ENCODE results near the gene CHAT.

The CHAT gene

DNA sequence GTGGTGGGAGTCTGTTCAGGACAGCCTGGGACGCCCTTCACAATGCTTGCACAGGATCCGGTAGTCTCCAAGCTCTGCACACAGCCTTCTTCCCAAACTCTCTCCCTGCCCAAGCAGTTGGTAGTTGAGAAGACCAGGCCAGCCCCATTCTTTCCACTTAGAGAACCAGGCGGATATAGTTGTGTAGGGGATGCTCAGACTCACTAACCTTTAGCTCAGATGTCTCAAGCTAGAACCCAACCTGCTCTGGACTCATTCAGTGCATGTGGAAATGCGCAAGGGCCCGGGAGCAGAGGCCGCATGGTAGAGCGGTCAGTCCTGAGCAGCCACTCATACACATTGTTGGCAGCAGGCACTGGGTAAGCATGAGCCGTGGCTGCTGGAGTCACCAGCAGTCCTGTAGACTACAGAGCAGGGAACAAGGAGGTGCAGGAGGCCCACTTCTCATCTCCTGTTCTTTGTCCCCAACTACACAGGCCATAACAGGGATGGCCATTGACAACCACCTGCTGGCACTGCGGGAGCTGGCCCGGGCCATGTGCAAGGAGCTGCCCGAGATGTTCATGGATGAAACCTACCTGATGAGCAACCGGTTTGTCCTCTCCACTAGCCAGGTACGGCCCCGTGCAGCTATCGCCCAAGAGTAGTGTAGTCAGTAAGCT lies 48.5 kb downstream of the CHAT start:
- H3K4me2 ChIP-seq: no peak overlapping the region

DNA sequence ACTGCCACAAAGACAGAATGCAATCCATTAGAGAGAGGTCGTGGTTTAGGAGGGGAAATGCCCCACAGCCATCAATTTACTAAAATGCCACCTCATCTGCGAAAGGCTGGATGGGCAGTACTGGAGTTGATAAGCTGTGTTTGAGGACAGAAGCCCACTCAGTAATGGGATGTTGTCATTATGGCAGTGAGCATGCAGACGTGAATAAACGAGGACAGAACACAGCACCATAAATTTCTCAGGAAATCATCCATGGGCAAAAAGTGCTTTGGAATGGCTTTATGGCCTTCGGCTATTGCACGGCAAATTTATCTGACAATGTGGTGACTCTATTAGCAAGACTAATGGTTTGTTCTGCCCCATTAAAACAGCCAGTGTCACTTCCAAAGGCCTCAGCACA lies 49.8 kb downstream of the CHAT start:
- TF ChIP-seq Cebpa-rat (IDR thresholded peaks at IDR 0.05): no peak
- H3K4me3 ChIP-seq: no peak overlapping the region
- H3K4me2 ChIP-seq: no peak overlapping the region
- H4K20me1 ChIP-seq: no peaks in the 10 kb centered on the region
- no peak overlapping the region for H3K27ac ChIP-seq
- no peaks in the 10 kb centered on the region; a peak in 1 of 20 replicates for H3K4me1 ChIP-seq
- no peaks in the 10 kb centered on the region for H3K36me3 ChIP-seq
- H3K27me3 ChIP-seq: no peaks in the 10 kb centered on the region
- H3K9ac ChIP-seq: no peak overlapping the region
- peaks cover 12 to 22% (median 17%) of the 10 kb centered on the region in 11 experiments for H3K9me3 ChIP-seq (replicated peaks in 1 of 11)

More for the DNA sequence above, 48.5 kb downstream of the CHAT start:
- Histone ChIP-seq H3K27ac (no peak overlapping the region), H4K20me1 (no peaks in the 10 kb centered on the region), H3K9me3 (replicated peaks in 1 of 11) (peaks cover 19 to 35% (median 30%) of the 10 kb centered on the region in 11 experiments), H3K36me3 (no peaks in the 10 kb centered on the region), H3K9ac (no peak overlapping the region), H3K27me3 (no peaks in the 10 kb centered on the region), H3K4me3 (no peak overlapping the region), H3K4me1 (peaks cover 0 to 3% (median 0%) of the 10 kb centered on the region in 10 experiments; a peak in 7 of 20 replicates)
- TF ChIP-seq Cebpa-rat (IDR thresholded peaks at IDR 0.05): no peak

DNA sequence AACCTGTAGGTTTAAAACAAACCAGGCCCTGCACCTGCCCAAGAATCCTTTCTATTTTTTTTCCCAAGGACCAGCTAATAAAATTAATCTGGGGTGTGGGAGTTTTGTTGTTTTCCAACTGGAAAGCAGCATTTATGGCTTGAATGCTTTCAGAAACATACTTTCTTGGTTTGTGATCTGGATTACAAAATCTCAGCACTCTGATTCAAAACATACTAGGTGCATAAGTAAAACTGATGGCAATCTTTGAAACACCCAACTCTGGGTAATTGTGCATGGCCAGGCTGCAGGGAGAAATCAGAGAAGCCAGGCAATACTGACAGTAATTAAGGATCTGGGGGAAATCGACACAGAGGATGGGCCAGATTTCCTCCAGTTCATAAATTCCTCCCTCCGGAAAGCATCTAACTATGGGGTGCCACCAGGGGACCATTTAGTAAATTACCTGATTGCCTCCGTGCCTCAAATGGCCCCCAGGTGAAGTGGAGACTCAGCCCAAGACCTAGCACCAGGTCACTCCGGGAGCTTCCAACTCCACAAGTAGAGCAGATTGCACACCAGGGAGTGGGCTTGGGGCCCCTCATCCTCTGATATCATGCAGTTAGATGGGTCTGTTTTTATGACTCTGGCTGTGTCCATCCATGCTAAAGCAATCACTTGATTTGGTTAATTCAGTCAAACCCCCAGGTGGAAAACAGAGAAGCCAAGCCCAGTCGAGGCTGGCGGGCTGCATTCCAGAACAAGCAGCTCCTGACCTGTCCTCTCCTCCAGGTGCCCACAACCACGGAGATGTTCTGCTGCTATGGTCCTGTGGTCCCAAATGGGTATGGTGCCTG lies 50.4 kb downstream of the CHAT start:
- no peak overlapping the region for H3K27ac ChIP-seq
- H3K4me2 ChIP-seq: no peak overlapping the region
- no peaks in the 10 kb centered on the region for H3K36me3 ChIP-seq
- H3K4me3 ChIP-seq: no peak overlapping the region
- H3K4me1 ChIP-seq: no peaks in the 10 kb centered on the region; a peak in 1 of 20 replicates
- H3K9ac ChIP-seq: no peak overlapping the region
- H4K20me1 ChIP-seq: no peaks in the 10 kb centered on the region
- H3K27me3 ChIP-seq: no peaks in the 10 kb centered on the region
- TF ChIP-seq Cebpa-rat (IDR thresholded peaks at IDR 0.05): no peak
- peaks cover 6 to 16% (median 11%) of the 10 kb centered on the region in 11 experiments for H3K9me3 ChIP-seq (replicated peaks in 1 of 11)

DNA sequence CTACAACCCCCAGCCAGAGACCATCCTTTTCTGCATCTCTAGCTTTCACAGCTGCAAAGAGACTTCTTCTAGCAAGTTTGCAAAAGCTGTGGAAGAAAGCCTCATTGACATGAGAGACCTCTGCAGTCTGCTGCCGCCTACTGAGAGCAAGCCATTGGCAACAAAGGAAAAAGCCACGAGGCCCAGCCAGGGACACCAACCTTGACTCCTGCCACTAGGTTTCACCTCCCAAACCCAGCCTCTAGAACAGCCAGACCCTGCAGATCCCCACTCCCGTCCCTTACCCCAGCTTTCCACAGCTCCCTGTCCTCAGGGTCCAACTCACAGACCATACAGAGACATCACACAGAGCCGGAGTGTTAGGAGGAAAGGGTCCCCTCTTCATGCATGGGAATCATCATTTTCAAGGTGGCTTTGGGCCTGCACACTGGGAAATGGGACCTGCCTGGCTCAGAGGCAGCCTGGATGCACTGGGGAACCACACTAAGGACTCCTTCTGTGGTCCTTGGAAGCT lies 51.1 kb downstream of the CHAT start:
- Histone ChIP-seq H3K4me3 (no peak overlapping the region), H3K4me1 (no peaks in the 10 kb centered on the region; a peak in 1 of 20 replicates), H4K20me1 (no peaks in the 10 kb centered on the region), H3K9ac (no peak overlapping the region), H3K27me3 (no peaks in the 10 kb centered on the region), H3K9me3 (replicated peaks in 1 of 11) (peaks cover 0 to 9% (median 4%) of the 10 kb centered on the region in 11 experiments; a peak in 16 of 22 replicates), H3K4me2 (no peak overlapping the region), H3K36me3 (no peaks in the 10 kb centered on the region), H3K27ac (no peak overlapping the region)
- no peak for TF ChIP-seq Cebpa-rat (IDR thresholded peaks at IDR 0.05)

DNA sequence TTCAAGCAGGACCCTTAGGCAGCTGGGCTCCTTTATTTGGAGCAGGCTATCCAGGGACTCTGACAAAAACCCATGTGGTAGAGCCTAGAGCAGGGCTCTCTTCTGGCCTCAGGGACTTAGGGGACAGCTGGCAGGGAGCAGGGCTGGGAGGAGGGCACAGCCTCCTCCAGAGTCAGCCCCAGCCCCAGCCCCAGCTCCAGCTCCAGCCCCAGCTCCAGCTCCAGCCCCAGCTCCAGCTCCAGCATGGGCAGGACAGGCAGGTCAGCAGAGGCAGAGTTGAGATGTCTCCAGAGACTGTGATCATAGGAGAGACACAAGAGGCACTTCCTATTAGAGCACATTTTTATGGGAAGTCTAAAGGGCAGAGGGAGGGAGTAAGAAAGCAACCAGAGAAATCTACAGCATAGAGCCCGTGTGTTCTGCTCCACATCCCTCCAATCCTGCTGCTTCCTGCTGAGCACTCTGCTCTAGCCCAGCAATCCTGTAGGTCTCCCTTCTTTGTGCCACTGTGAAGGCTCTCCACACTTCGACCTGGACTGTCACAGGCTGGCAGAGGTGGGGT lies 52.3 kb downstream of the CHAT start:
- Histone ChIP-seq H3K27ac (no peak overlapping the region), H3K4me3 (no peak overlapping the region), H3K9me3 (replicated peaks in 1 of 11) (peaks cover 0 to 5% (median 0%) of the 10 kb centered on the region in 11 experiments; a peak in 1 of 22 replicates), H3K4me1 (no peaks in the 10 kb centered on the region; a peak in 1 of 20 replicates), H3K9ac (no peak overlapping the region), H4K20me1 (no peaks in the 10 kb centered on the region), H3K36me3 (no peaks in the 10 kb centered on the region), H3K4me2 (no peak overlapping the region), H3K27me3 (no peaks in the 10 kb centered on the region)
- TF ChIP-seq Cebpa-rat (IDR thresholded peaks at IDR 0.05): no peak

DNA sequence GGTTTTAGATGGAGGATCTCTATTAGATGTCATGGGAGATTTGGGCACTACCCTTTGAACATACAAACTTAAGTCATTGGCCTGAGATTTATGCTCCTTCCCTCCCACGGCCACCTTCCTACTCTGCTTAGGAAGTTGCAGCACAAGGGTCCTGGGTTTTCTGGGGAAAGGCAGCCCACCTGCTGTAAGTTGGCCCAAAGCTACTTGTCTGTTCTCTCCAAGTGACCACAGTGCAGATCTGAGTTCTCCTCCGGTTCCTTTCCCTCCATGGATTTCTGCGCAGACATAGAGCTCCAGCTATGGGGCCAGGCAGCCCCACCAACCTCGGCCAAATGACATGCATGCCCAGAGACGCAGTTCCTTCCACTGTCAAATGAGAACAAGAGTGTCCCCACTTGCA lies 52.8 kb downstream of the CHAT start:
- Histone ChIP-seq H3K9ac (no peak overlapping the region), H4K20me1 (no peaks in the 10 kb centered on the region), H3K4me1 (no peaks in the 10 kb centered on the region; a peak in 1 of 20 replicates), H3K4me2 (no peak overlapping the region), H3K27me3 (no peaks in the 10 kb centered on the region), H3K27ac (no peak overlapping the region), H3K36me3 (no peaks in the 10 kb centered on the region), H3K4me3 (no peak overlapping the region), H3K9me3 (replicated peaks in 1 of 11) (peaks cover 0 to 7% (median 0%) of the 10 kb centered on the region in 11 experiments; a peak in 1 of 22 replicates)
- TF ChIP-seq Cebpa-rat (IDR thresholded peaks at IDR 0.05): no peak

DNA sequence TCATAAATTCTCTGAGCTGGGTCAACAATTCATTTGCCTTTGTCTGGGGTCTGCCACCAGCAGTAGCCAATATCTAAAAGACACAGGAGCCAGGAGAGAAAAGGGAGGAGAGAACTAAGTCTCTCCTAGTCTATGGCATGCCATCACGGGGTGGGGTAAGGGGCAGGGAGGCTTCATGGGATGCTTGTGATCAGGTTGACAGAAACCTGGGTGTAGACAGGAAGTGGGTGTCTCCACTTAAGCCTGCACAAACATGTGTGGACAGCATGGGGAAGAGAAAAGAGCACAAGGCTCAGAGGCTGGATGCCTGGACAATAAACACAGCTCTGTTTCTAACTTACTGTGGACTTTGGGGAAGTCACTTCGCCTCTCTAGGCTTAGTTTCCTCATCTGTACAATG lies 54.2 kb downstream of the CHAT start:
- peaks cover 0 to 7% (median 0%) of the 10 kb centered on the region in 11 experiments; a peak in 1 of 22 replicates for H3K9me3 ChIP-seq (replicated peaks in 1 of 11)
- no peak for TF ChIP-seq Cebpa-rat (IDR thresholded peaks at IDR 0.05)

DNA sequence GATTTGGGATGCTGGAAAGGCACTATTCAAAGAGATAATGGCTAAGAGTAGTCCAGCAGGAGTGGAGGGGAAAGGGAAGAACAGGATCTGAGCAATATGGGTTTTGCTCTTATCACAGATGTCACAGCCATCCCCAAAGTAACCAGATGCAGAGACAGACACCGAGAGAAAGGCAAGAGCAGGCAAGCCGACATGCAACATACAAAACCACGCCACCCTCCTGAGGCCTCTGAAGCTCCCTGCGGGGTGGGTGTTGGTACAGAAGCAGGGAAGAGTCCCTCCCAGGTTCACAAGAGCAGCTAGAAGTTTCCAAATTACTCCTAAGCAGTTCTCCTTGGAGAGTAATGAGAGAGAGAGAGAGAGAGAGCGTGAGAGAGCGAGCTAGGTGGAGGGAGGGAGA lies 54.8 kb downstream of the CHAT start:
- Histone ChIP-seq H3K27me3 (no peaks in the 10 kb centered on the region), H3K9me3 (replicated peaks in 1 of 11) (peaks cover 0 to 7% (median 0%) of the 10 kb centered on the region in 11 experiments; a peak in 1 of 22 replicates), H3K36me3 (no peaks in the 10 kb centered on the region), H3K9ac (no peak overlapping the region), H4K20me1 (no peaks in the 10 kb centered on the region), H3K4me1 (no peaks in the 10 kb centered on the region; a peak in 1 of 20 replicates), H3K4me3 (no peak overlapping the region), H3K4me2 (peak overlapping the region in 1 of 11 experiments; percentile 3; a peak in 2 of 22 replicates), H3K27ac (no peak overlapping the region)
- TF ChIP-seq Cebpa-rat (IDR thresholded peaks at IDR 0.05): no peak

More for the DNA sequence above, 54.2 kb downstream of the CHAT start:
- Histone ChIP-seq H3K4me1 (no peaks in the 10 kb centered on the region; a peak in 1 of 20 replicates), H3K9ac (no peak overlapping the region), H3K27ac (no peak overlapping the region), H3K4me3 (no peak overlapping the region), H3K36me3 (no peaks in the 10 kb centered on the region), H3K4me2 (no peak overlapping the region), H4K20me1 (no peaks in the 10 kb centered on the region), H3K27me3 (no peaks in the 10 kb centered on the region)

All from BLaER1 treated with 17β-estradiol and CSF1 and Interleukin-3, amounts not matched to agents 10 nM and 100 nM (cell line).